H9 (cell line): Measurements from ENCODE around the gene SMCP. TPM values are rescaled to one million over a fixed set of nuclear protein-coding genes. Genes with fewer than 3 reads are reported as not detected.

Experiments used
- DNase-seq: peaks from one replicate; pipeline ENCODE4 v3.0.0-alpha.2; 2017
- H2AFZ ChIP-seq: one replicate; pipeline ENCODE4 v1.6.1; 2013; ENCODE audit warnings: mild to moderate bottlenecking, low read length, control low read depth, moderate library complexity
- H2AK5ac ChIP-seq: 2 replicates; pipeline ENCODE4 v1.6.1; 2013; ENCODE audit warnings: low read length, control low read depth, mixed read lengths; ENCODE audit not compliant: insufficient read length
- H2BK120ac ChIP-seq: one replicate; pipeline ENCODE4 v1.6.1; 2013; ENCODE audit warnings: low read depth, mild to moderate bottlenecking, low read length, control low read depth, inconsistent platforms; ENCODE audit not compliant: poor library complexity, severe bottlenecking
- H2BK12ac ChIP-seq: 2 replicates; pipeline ENCODE4 v1.6.1; 2013; ENCODE audit warnings: low read length, control low read depth, mixed read lengths, low read depth; ENCODE audit not compliant: insufficient read length
- H2BK15ac ChIP-seq: 2 replicates; pipeline ENCODE4 v1.6.1; 2013; ENCODE audit warnings: low read depth, low read length, control low read depth
- H2BK20ac ChIP-seq: one replicate; pipeline ENCODE4 v1.6.1; 2013; ENCODE audit warnings: low read depth, mild to moderate bottlenecking, low read length, control low read depth, inconsistent platforms; ENCODE audit not compliant: poor library complexity, severe bottlenecking
- H2BK5ac ChIP-seq: 2 replicates; pipeline ENCODE4 v1.6.1; 2013; ENCODE audit warnings: low read length, control low read depth, mixed read lengths; ENCODE audit not compliant: insufficient read length
- H3K14ac ChIP-seq: 2 replicates; pipeline ENCODE4 v1.6.1; 2013; ENCODE audit warnings: low read length, control low read depth; ENCODE audit not compliant: insufficient read depth
- H3K18ac ChIP-seq: 2 replicates; pipeline ENCODE4 v1.6.1; 2013; ENCODE audit warnings: low read depth, mild to moderate bottlenecking, mixed read lengths, low read length, control low read depth; ENCODE audit not compliant: insufficient read length
- H3K23ac ChIP-seq: 2 replicates; pipeline ENCODE4 v1.6.1; 2013; ENCODE audit warnings: low read length, control low read depth, mixed read lengths, low read depth; ENCODE audit not compliant: insufficient read length
- H3K23me2 ChIP-seq: 2 replicates; pipeline ENCODE4 v1.6.1; 2013; ENCODE audit warnings: low read depth, mild to moderate bottlenecking, mixed read lengths, low read length, control low read depth; ENCODE audit not compliant: insufficient read length, poor library complexity, severe bottlenecking
- H3K27ac ChIP-seq: 2 replicates; pipeline ENCODE4 v1.5.1; 2013; ENCODE audit warnings: low read length, control low read depth, mixed read lengths, low read depth; ENCODE audit not compliant: insufficient read length
- H3K27me3 ChIP-seq: 2 replicates; pipeline ENCODE4 v1.6.1; 2013; ENCODE audit warnings: low read length, control low read depth, inconsistent platforms; ENCODE audit not compliant: insufficient read depth
- H3K4ac ChIP-seq: 2 replicates; pipeline ENCODE4 v1.6.1; 2013; ENCODE audit warnings: low read depth, mild to moderate bottlenecking, control low read depth, inconsistent platforms, low read length, moderate library complexity
- H3K4me1 ChIP-seq: 2 replicates; pipeline ENCODE4 v1.6.1; 2013; ENCODE audit warnings: low read length, control low read depth, inconsistent platforms; ENCODE audit not compliant: insufficient read depth
- H3K4me2 ChIP-seq: 2 replicates; pipeline ENCODE4 v1.6.1; 2013; ENCODE audit warnings: low read length, control low read depth, mixed read lengths; ENCODE audit not compliant: insufficient read length, insufficient read depth
- H3K56ac ChIP-seq: 2 replicates; pipeline ENCODE4 v1.6.1; 2013; ENCODE audit warnings: low read depth, mild to moderate bottlenecking, mixed read lengths, low read length, control low read depth; ENCODE audit not compliant: insufficient read length
- H3K79me1 ChIP-seq: 2 replicates; pipeline ENCODE4 v1.6.1; 2013; ENCODE audit warnings: low read depth, mild to moderate bottlenecking, moderate library complexity, low read length, control low read depth, inconsistent platforms; ENCODE audit not compliant: insufficient read depth, poor library complexity, severe bottlenecking
- H3K79me2 ChIP-seq: 2 replicates; pipeline ENCODE4 v1.6.1; 2013; ENCODE audit warnings: low read length, control low read depth, inconsistent platforms; ENCODE audit not compliant: insufficient read depth
- H3K9ac ChIP-seq: 2 replicates; pipeline ENCODE4 v1.6.1; 2013; ENCODE audit warnings: low read length, control low read depth, mixed read lengths; ENCODE audit not compliant: insufficient read length; ENCODE audit errors: extremely low read depth
- H3K9me3 ChIP-seq: one replicate; pipeline ENCODE4 v1.6.1; 2013; ENCODE audit warnings: low read depth, low read length, inconsistent platforms; ENCODE audit not compliant: control insufficient read depth
- H3T11ph ChIP-seq: one replicate; pipeline ENCODE4 v1.6.1; 2013; ENCODE audit warnings: mild to moderate bottlenecking, low read length, control low read depth, inconsistent platforms
- H4K20me1 ChIP-seq: one replicate; pipeline ENCODE4 v1.6.1; 2013; ENCODE audit not compliant: control insufficient read depth, insufficient read length, insufficient read depth
- H4K5ac ChIP-seq: 2 replicates; pipeline ENCODE4 v1.6.1; 2013; ENCODE audit warnings: low read depth, mild to moderate bottlenecking, mixed read lengths, low read length, control low read depth; ENCODE audit not compliant: insufficient read length
- H4K8ac ChIP-seq: replicated peaks from 2 replicates; pipeline ENCODE4 v1.6.1; 2013; ENCODE audit warnings: low read length, control low read depth, mixed read lengths, low read depth; ENCODE audit not compliant: insufficient read length
- H4K91ac ChIP-seq: 2 replicates; pipeline ENCODE4 v1.6.1; 2013; ENCODE audit warnings: low read depth, mild to moderate bottlenecking, moderate library complexity, mixed read lengths, low read length, control low read depth; ENCODE audit not compliant: insufficient read length
- H3K27ac Mint-ChIP-seq, 3 experiments: 2 replicates in 2 of 3; 3 replicates in 1 of 3; pipeline ENCODE4 v1.8.0; 2020 to 2021; ENCODE audit warnings: mixed read lengths in 3 of 3, mild to moderate bottlenecking in 1 of 3, moderate library complexity in 1 of 3
- H3K27me3 Mint-ChIP-seq: 2 replicates; pipeline ENCODE4 v1.8.0; 2021; ENCODE audit warnings: low read depth, mild to moderate bottlenecking, moderate library complexity, mixed read lengths
- H3K36me3 Mint-ChIP-seq, 3 experiments: 2 replicates in 2 of 3; 3 replicates in 1 of 3; pipeline ENCODE4 v1.8.0; 2020 to 2021; ENCODE audit warnings: low read depth in 3 of 3, mixed read lengths in 3 of 3; ENCODE audit not compliant: insufficient read depth in 1 of 3
- H3K4me1 Mint-ChIP-seq, 2 experiments: 2 replicates each; pipeline ENCODE4 v1.8.0; 2020; ENCODE audit warnings: mixed read lengths in 2 of 2
- H3K4me3 Mint-ChIP-seq, 2 experiments: 2 replicates in 1 of 2; 3 replicates in 1 of 2; pipeline ENCODE4 v1.8.0; 2020 to 2021; ENCODE audit warnings: mild to moderate bottlenecking in 2 of 2, mixed read lengths in 2 of 2, moderate library complexity in 1 of 2
- H3K9me3 Mint-ChIP-seq, 2 experiments: 2 replicates in 1 of 2; 3 replicates in 1 of 2; pipeline ENCODE4 v1.8.0; 2020; ENCODE audit warnings: mild to moderate bottlenecking in 2 of 2, mixed read lengths in 2 of 2, moderate library complexity in 1 of 2
- CTCF ChIP-seq: fragments of 200-600 bp; sonication (generic); conservative IDR thresholded peaks from 3 replicates; pipeline ENCODE4 v1.8.0; 2021; ENCODE audit warnings: antibody characterized with exemption, mild to moderate bottlenecking
- WGBS: extraction: QIAGEN DNeasy Blood & Tissue Kit; methylation state at CpG from one replicate; pipeline ENCODE4 v1.1.7; 2013; ENCODE audit warnings: missing lambda C conversion rate, low lambda C conversion rate, mixed read lengths; ENCODE audit not compliant: insufficient read length; ENCODE audit errors: extremely low coverage; 5-methylcytosine and 5-hydroxymethylcytosine counted together
- total RNA-seq: library from RNA; stranded (reverse); gene quantifications from 2 replicates; pipeline ENCODE4 v1.2.1, GENCODE V29; 2021

The SMCP gene
- total RNA-seq, 1 experiment from 2014 or later = not detected

GRCh38 chr1:152932170-152932811, 54.2 kb downstream of the SMCP start:
- Histone ChIP-seq H3K4me1 (no peaks in the 10 kb centered on the region), H3K9me3 (peaks cover under 1% of the 10 kb centered on the region), H3K4me2 (no peak overlapping the region), H2BK20ac (no peak overlapping the region), H2BK12ac (no peak overlapping the region), H4K5ac (no peak overlapping the region), H2BK120ac (no peak overlapping the region), H3T11ph (no peak overlapping the region), H3K79me1 (no peaks in the 10 kb centered on the region), H3K79me2 (no peaks in the 10 kb centered on the region), H4K91ac (no peak overlapping the region), H4K8ac (no peak overlapping the region), H3K9ac (no peak overlapping the region), H2BK5ac (no peak overlapping the region), H3K18ac (no peak overlapping the region), H3K56ac (no peak overlapping the region), H2AK5ac (no peak overlapping the region), H2AFZ (no peak overlapping the region), H2BK15ac (no peak overlapping the region), H3K14ac (no peak overlapping the region), H3K23ac (no peak overlapping the region), H3K4ac (no peak overlapping the region), H3K27me3 (no peaks in the 10 kb centered on the region), H4K20me1 (no peaks in the 10 kb centered on the region), H3K23me2 (no peaks in the 10 kb centered on the region), H3K27ac (no peak overlapping the region)
- no peak for TF ChIP-seq CTCF
- no peaks in the 10 kb centered on the region for H3K4me1 Mint-ChIP-seq
- no peak overlapping the region for H3K27ac Mint-ChIP-seq
- peaks cover 39 to 45% of the 10 kb centered on the region in 2 experiments for H3K9me3 Mint-ChIP-seq
- no CpG with 5 or more reads among the region's 4 CpGs for WGBS
- H3K27me3 Mint-ChIP-seq = no peaks in the 10 kb centered on the region; the same call in 1 of the 2 replicates
- peaks cover 0 to 4% (median 3%) of the 10 kb centered on the region in 3 experiments; a peak in 3 of 7 replicates for H3K36me3 Mint-ChIP-seq
- H3K4me3 Mint-ChIP-seq = no peak overlapping the region
- no peak for DNase-seq
